ENCODE data around the gene MAGOH. TPM values are rescaled to one million over a fixed set of nuclear protein-coding genes. Genes with fewer than 3 reads are reported as not detected.

MAGOH gene
- polyA plus RNA-seq, 3 donors: 22.9 to 70.8 (median 69.2) TPM

GRCh38 chr1:53249706-53250105 is 11.4 kb upstream of the MAGOH start:
- peaks cover 70 to 79% of the 10 kb centered on the region in 2 donors for H3K36me3 Mint-ChIP-seq
- intact Hi-C loops (cut with micrococcal nuclease): no loop called here
- H4K20me1 ChIP-seq (ENCODE audit: insufficient read depth, low read length): no peaks in the 10 kb centered on the region
- no peaks in the 10 kb centered on the region for H3K27me3 Mint-ChIP-seq (ENCODE audit: low read depth in 3 of 3)
- peak overlapping the region in 1 of 2 donors; percentile 3 for H3K27ac ChIP-seq (ENCODE audit: low read depth in 1 of 2, low read length in 2 of 2)
- H3K79me2 ChIP-seq (ENCODE audit: insufficient read depth, low read length): no peaks in the 10 kb centered on the region
- H3K9me3 Mint-ChIP-seq: no peaks in the 10 kb centered on the region
- H3K4me1 ChIP-seq (ENCODE audit: control insufficient read depth in 1 of 2, insufficient read depth in 2 of 2, low read length in 2 of 2): no peaks in the 10 kb centered on the region
- no peak overlapping the region for H3K9ac ChIP-seq (ENCODE audit: insufficient read depth, low read length, poor library complexity, severe bottlenecking)
- TF ChIP-seq, protein P1, sequence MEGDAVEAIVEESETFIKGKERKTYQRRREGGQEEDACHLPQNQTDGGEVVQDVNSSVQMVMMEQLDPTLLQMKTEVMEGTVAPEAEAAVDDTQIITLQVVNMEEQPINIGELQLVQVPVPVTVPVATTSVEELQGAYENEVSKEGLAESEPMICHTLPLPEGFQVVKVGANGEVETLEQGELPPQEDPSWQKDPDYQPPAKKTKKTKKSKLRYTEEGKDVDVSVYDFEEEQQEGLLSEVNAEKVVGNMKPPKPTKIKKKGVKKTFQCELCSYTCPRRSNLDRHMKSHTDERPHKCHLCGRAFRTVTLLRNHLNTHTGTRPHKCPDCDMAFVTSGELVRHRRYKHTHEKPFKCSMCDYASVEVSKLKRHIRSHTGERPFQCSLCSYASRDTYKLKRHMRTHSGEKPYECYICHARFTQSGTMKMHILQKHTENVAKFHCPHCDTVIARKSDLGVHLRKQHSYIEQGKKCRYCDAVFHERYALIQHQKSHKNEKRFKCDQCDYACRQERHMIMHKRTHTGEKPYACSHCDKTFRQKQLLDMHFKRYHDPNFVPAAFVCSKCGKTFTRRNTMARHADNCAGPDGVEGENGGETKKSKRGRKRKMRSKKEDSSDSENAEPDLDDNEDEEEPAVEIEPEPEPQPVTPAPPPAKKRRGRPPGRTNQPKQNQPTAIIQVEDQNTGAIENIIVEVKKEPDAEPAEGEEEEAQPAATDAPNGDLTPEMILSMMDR (IDR thresholded peaks at IDR 0.05): no peak
- H3K27me3 ChIP-seq (ENCODE audit: control insufficient read depth in 2 of 2, insufficient read depth in 2 of 2, low read length in 2 of 2): no peaks in the 10 kb centered on the region
- no peak overlapping the region for H3K4me3 ChIP-seq (replicated peaks in 1 of 3; ENCODE audit: low read depth in 2 of 3, low read length in 3 of 3)
- no peak overlapping the region for H2AFZ ChIP-seq (ENCODE audit: insufficient read depth, low read depth, low read length, poor library complexity, severe bottlenecking)
- no peak overlapping the region for H3K27ac Mint-ChIP-seq
- no peaks in the 10 kb centered on the region for H3K9me3 ChIP-seq (replicated peaks in 1 of 2; ENCODE audit: control insufficient read depth in 1 of 2, insufficient read depth in 1 of 2, low read length in 2 of 2)
- no peak overlapping the region for H3K4me3 Mint-ChIP-seq
- no peaks in the 10 kb centered on the region for H3K4me1 Mint-ChIP-seq
- DNase-seq: no peak
- H3K36me3 ChIP-seq (replicated peaks in 1 of 2; ENCODE audit: control insufficient read depth in 1 of 2, insufficient read depth in 2 of 2, low read length in 2 of 2): peaks cover 59 to 97% of the 10 kb centered on the region in 2 donors
- H3K4me2 ChIP-seq (replicated peaks; ENCODE audit: extremely low read depth, low read length, poor library complexity, severe bottlenecking): no peak overlapping the region
- WGBS (ENCODE audit: insufficient coverage): 100% methylated on average over 2 of the region's 3 CpGs

DNA sequence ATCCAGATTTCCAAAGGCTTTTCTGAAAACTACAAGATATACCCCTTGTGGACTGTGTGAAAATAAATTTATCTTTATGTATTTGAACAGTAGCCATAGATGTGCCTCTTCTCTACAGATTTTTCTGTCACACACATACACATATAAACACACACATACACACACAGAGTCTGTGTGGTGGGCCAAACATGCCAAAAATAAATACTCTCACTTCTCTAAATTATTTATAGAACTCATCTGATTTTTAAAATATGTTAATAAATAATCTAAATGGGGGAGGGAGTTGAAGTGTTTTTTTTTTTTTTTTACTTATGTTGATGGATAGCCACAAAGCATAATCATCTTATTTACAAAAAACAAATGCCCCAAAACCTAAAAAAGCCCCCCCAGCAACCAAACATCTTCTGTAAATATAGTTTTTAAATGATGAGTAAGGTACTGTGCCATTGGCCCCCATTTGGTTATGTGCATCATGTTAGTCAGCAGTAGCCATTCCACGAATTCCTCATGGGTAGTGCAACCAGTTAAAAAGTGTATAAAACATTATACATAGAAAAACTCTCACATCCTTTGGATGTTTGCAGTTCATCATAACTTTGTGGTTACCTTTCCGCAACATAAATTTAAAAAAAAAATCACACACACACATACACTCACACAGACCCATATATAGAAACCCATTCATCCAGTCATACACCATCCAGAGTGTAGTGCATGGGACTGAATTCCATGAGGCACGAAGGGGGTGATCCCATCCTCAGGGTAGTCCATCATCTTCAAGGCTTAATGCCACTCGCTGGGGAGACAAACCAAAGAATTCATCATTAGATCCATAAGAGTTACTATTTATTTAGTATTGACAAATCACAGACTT is 8.2 kb upstream of the MAGOH start:
- no peak for DNase-seq
- no peaks in the 10 kb centered on the region for H3K4me1 Mint-ChIP-seq
- intact Hi-C loops (cut with micrococcal nuclease): no loop called here
- H4K20me1 ChIP-seq (ENCODE audit: insufficient read depth, low read length): no peaks in the 10 kb centered on the region
- no peak overlapping the region for H3K9ac ChIP-seq (ENCODE audit: insufficient read depth, low read length, poor library complexity, severe bottlenecking)
- no peaks in the 10 kb centered on the region for H3K9me3 ChIP-seq (replicated peaks in 1 of 2; ENCODE audit: control insufficient read depth in 1 of 2, insufficient read depth in 1 of 2, low read length in 2 of 2)
- peaks cover 0 to 2% (median under 1%) of the 10 kb centered on the region in 3 donors for H3K27me3 Mint-ChIP-seq (ENCODE audit: low read depth in 3 of 3)
- no peaks in the 10 kb centered on the region for H3K79me2 ChIP-seq (ENCODE audit: insufficient read depth, low read length)
- H3K4me3 ChIP-seq (replicated peaks in 1 of 3; ENCODE audit: low read depth in 2 of 3, low read length in 3 of 3): no peak overlapping the region
- no peak overlapping the region for H3K4me2 ChIP-seq (replicated peaks; ENCODE audit: extremely low read depth, low read length, poor library complexity, severe bottlenecking)
- no peak overlapping the region for H3K4me3 Mint-ChIP-seq
- peaks cover 46 to 75% of the 10 kb centered on the region in 2 donors for H3K36me3 ChIP-seq (replicated peaks in 1 of 2; ENCODE audit: control insufficient read depth in 1 of 2, insufficient read depth in 2 of 2, low read length in 2 of 2)
- no peaks in the 10 kb centered on the region for H3K9me3 Mint-ChIP-seq
- H3K27me3 ChIP-seq (ENCODE audit: control insufficient read depth in 2 of 2, insufficient read depth in 2 of 2, low read length in 2 of 2): no peaks in the 10 kb centered on the region
- H3K4me1 ChIP-seq (ENCODE audit: control insufficient read depth in 1 of 2, insufficient read depth in 2 of 2, low read length in 2 of 2): no peaks in the 10 kb centered on the region
- 67% methylated on average over 3 of the region's 4 CpGs for WGBS (ENCODE audit: insufficient coverage)
- H3K27ac Mint-ChIP-seq: no peak overlapping the region
- H3K36me3 Mint-ChIP-seq: peaks cover 56 to 63% of the 10 kb centered on the region in 2 donors
- H2AFZ ChIP-seq (ENCODE audit: insufficient read depth, low read depth, low read length, poor library complexity, severe bottlenecking): no peak overlapping the region
- TF ChIP-seq, protein P1 (IDR thresholded peaks at IDR 0.05): no peak
- H3K27ac ChIP-seq (ENCODE audit: low read depth in 1 of 2, low read length in 2 of 2): no peak overlapping the region
